ENCODE measurements around the gene LAMA3. TPM values are rescaled to one million over a fixed set of nuclear protein-coding genes. Genes with fewer than 3 reads are reported as not detected.

Gene LAMA3
- total RNA-seq, 1 donor from 2014 or later = 1.7 TPM

DNA sequence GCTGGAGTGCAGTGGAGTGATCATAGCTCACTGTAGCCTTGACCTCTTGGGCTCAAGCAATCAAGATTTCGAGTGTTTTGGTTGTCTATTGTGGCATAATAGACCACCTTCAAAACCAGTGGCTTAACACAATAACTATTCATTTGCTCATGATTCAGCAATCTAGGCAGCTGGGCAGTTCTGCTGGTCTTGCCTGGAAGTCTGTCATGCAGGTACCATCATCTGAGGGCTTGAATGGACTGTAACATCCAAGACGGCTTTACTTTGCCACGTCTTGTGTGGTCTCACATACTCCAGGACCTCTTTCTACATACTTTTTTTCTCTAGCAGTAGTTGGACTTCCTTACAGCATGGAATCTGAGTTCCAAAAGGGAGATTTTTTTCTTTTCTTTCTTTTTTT, 13.4 kb upstream of the LAMA3 start:
- no peaks in the 10 kb centered on the region for H3K36me3 Mint-ChIP-seq (ENCODE audit: low read depth, unreplicated experiment)
- TF ChIP-seq, protein P1, sequence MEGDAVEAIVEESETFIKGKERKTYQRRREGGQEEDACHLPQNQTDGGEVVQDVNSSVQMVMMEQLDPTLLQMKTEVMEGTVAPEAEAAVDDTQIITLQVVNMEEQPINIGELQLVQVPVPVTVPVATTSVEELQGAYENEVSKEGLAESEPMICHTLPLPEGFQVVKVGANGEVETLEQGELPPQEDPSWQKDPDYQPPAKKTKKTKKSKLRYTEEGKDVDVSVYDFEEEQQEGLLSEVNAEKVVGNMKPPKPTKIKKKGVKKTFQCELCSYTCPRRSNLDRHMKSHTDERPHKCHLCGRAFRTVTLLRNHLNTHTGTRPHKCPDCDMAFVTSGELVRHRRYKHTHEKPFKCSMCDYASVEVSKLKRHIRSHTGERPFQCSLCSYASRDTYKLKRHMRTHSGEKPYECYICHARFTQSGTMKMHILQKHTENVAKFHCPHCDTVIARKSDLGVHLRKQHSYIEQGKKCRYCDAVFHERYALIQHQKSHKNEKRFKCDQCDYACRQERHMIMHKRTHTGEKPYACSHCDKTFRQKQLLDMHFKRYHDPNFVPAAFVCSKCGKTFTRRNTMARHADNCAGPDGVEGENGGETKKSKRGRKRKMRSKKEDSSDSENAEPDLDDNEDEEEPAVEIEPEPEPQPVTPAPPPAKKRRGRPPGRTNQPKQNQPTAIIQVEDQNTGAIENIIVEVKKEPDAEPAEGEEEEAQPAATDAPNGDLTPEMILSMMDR (IDR thresholded peaks at IDR 0.05; ENCODE audit: unreplicated experiment) = no peak
- no peaks in the 10 kb centered on the region for H3K9me3 Mint-ChIP-seq (ENCODE audit: unreplicated experiment)
- no peak overlapping the region for H3K27ac Mint-ChIP-seq (ENCODE audit: unreplicated experiment)
- peaks cover 3% of the 10 kb centered on the region for H3K27me3 Mint-ChIP-seq (ENCODE audit: unreplicated experiment)
- DNase-seq (ENCODE audit: low spot score) = no peak
- peaks cover 2% of the 10 kb centered on the region for H3K4me1 Mint-ChIP-seq (ENCODE audit: unreplicated experiment)
- no peak overlapping the region for H3K4me3 Mint-ChIP-seq (ENCODE audit: unreplicated experiment)

DNA sequence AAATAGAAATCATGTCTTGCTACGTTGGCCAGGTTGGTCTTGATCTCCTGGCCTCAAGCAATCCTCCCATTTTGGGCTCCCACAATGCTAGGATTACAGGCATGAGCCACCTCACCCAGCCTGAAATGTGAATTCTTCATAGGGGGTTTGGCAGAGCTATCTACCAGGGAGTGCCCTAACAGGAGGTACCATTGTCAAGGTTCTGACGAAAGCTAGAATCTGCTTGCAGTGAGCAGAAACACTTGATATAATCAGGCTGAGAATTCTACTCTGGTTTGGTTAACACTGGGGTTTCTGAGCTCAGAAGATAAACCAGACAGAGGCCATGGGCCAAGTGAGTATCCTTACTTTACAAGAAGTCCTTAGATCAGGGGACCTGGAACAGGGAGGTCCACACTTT, 7.2 kb upstream of the LAMA3 start:
- no peak for DNase-seq (ENCODE audit: low spot score)
- TF ChIP-seq, protein P1 (IDR thresholded peaks at IDR 0.05; ENCODE audit: unreplicated experiment) = no peak
- Mint-ChIP-seq H3K4me3 (ENCODE audit: unreplicated experiment) (no peak overlapping the region), H3K36me3 (ENCODE audit: low read depth, unreplicated experiment) (no peaks in the 10 kb centered on the region), H3K27ac (ENCODE audit: unreplicated experiment) (no peak overlapping the region), H3K27me3 (ENCODE audit: unreplicated experiment) (no peaks in the 10 kb centered on the region), H3K9me3 (ENCODE audit: unreplicated experiment) (no peaks in the 10 kb centered on the region), H3K4me1 (ENCODE audit: unreplicated experiment) (no peaks in the 10 kb centered on the region)

DNA sequence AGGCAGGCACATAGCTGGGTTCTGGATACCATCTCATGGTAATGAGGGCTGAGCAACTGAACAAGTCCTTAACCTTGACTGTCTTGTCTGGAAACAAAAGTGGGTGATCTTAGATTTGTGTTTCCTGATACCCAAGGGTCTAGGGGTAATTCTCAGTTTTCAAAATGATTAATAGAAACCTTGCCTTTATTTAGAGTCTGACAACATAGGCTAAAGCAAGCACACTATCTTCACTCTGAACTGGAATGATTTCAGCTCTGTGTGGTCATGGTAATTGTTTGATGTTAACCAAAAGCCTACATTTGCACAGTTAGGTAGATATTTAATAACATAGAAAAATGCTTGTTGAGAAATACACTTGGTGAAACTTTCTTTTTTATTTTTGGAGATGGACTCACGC, 6.8 kb upstream of the LAMA3 start:
- Mint-ChIP-seq H3K36me3 (ENCODE audit: low read depth, unreplicated experiment) (no peaks in the 10 kb centered on the region), H3K4me1 (ENCODE audit: unreplicated experiment) (no peaks in the 10 kb centered on the region), H3K27me3 (ENCODE audit: unreplicated experiment) (no peaks in the 10 kb centered on the region), H3K4me3 (ENCODE audit: unreplicated experiment) (no peak overlapping the region), H3K9me3 (ENCODE audit: unreplicated experiment) (no peaks in the 10 kb centered on the region), H3K27ac (ENCODE audit: unreplicated experiment) (no peak overlapping the region)
- DNase-seq (ENCODE audit: low spot score) = no peak
- TF ChIP-seq, protein P1 (IDR thresholded peaks at IDR 0.05; ENCODE audit: unreplicated experiment) = no peak

DNA sequence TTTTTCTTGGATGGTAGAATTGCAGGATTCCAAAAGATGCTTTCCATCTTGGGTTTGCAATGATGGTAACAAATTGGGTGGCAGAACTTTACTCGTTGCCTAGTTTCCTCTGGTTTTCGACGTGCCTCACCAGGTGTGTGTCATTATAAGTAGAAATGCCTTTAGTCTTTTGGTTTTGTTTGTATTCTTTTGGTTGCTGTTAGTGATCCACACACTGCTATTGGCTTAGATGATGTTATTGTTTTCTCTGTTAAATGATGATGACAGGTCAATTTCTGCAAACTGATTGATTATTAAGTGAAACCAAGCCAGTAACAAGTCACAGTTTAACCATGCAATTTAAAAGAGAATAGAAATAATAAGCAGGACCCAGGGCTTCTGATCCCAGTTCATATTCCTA, 6.1 kb upstream of the LAMA3 start:
- Mint-ChIP-seq H3K4me1 (ENCODE audit: unreplicated experiment) (no peaks in the 10 kb centered on the region), H3K36me3 (ENCODE audit: low read depth, unreplicated experiment) (no peaks in the 10 kb centered on the region), H3K27ac (ENCODE audit: unreplicated experiment) (no peak overlapping the region), H3K4me3 (ENCODE audit: unreplicated experiment) (no peak overlapping the region), H3K9me3 (ENCODE audit: unreplicated experiment) (no peaks in the 10 kb centered on the region), H3K27me3 (ENCODE audit: unreplicated experiment) (no peaks in the 10 kb centered on the region)
- DNase-seq (ENCODE audit: low spot score) = no peak
- TF ChIP-seq, protein P1 (IDR thresholded peaks at IDR 0.05; ENCODE audit: unreplicated experiment) = no peak

DNA sequence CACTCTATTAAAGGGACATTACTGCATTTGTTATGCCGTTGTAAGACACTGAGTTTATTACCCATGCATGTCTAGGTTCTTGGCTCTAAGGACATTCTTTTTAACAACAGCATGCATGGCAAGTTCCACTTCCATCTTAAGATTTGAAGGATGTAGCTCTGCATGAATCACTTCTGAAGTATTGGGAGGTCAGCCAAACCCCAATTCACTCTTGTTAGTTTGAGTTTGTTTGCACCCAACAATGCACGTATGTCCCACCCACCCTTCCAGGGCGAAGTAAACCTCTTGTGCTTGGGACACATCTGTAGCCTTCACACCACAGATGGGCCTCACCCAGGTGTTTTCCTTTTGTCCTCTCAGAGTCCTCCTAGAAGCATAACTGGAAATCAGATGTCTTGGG, 5.6 kb upstream of the LAMA3 start:
- TF ChIP-seq, protein P1 (IDR thresholded peaks at IDR 0.05; ENCODE audit: unreplicated experiment) = no peak
- no peaks in the 10 kb centered on the region for H3K27me3 Mint-ChIP-seq (ENCODE audit: unreplicated experiment)
- no peaks in the 10 kb centered on the region for H3K9me3 Mint-ChIP-seq (ENCODE audit: unreplicated experiment)
- no peaks in the 10 kb centered on the region for H3K36me3 Mint-ChIP-seq (ENCODE audit: low read depth, unreplicated experiment)
- H3K4me1 Mint-ChIP-seq (ENCODE audit: unreplicated experiment) = peaks cover under 1% of the 10 kb centered on the region
- H3K4me3 Mint-ChIP-seq (ENCODE audit: unreplicated experiment) = no peak overlapping the region
- DNase-seq (ENCODE audit: low spot score) = no peak
- H3K27ac Mint-ChIP-seq (ENCODE audit: unreplicated experiment) = no peak overlapping the region
